Smooth muscle cell of the brain vasculature (primary cell): ENCODE data around the gene CSNK1E.
A peak's percentile ranks its signal among the peaks of the same experiment; 100 is the strongest.
"Not testable (repeated sequence)": the region's sequence is repeated elsewhere in the genome, so short reads cannot be mapped to it uniquely, and the experiment has no call there.

Experiments used
- DNase-seq: peaks from one replicate; pipeline ENCODE4 v3.0.0-alpha.2; 2012; ENCODE audit warnings: low read depth, low spot score

CSNK1E gene

DNA sequence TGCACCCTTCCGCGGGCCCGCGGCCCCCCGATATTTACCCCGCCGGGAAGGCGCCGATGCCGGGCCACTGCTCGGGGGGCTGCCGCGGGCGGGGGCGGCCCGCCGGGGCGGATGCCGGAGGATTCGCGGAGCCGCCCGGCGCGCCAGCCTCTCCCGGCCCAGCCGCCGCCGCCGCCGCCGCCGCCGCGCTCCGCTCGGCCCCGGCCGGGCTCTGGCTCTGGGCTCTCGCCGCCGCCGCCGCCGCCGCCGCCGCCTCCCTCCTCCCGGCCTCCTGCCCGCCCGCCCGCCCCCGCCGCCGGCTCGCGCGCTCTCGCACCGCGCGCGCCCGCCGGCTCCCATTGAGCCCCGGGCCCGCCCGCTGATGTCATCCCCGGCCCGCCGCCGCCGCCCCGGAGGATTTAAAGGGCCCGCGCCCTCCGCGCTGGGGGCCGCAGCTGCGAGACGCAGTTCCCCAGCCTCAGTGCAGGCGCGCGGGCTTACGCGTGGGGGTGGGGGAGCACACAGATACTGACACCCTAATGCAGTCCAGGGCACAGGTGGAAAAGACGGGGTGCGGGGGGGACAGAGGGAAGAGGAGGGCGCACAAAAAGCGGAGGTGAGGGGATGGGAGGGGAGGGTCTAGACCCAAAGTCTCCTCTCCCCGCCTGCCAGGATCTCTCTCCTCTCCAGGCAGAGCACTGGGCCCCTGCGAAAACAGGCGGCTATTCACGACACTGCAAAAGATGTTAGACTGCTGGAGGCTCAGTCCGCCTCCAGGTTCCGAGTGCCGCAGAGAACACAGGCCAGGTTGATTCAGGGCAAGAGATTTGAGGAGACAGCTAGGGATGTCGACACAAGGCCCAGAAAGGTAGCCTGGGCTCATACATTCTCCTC is at the start of gene CSNK1E:
CSNK1E (minus strand) TSS at position 312 of the 873 bp plus-strand sequence. CDS start 3,276 bp downstream, outside the sequence.
- no peak for DNase-seq

DNA sequence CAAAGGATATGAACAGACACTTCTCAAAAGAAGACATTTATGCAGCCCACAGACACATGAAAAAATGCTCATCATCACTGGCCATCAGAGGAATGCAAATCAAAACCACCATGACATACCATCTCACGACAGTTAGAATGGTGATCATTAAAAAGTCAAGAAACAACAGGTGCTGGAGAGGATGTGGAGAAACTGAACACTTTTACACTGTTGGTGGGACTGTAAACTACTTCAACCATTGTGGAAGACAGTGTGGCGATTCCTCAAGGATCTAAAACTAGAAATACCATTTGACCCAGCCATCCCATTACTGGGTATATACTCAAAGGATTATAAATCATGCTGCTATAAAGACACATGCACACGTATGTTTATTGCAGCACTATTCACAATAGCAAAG is 48.6 kb upstream of the CSNK1E start:
- not testable (repeated sequence) for DNase-seq

DNA sequence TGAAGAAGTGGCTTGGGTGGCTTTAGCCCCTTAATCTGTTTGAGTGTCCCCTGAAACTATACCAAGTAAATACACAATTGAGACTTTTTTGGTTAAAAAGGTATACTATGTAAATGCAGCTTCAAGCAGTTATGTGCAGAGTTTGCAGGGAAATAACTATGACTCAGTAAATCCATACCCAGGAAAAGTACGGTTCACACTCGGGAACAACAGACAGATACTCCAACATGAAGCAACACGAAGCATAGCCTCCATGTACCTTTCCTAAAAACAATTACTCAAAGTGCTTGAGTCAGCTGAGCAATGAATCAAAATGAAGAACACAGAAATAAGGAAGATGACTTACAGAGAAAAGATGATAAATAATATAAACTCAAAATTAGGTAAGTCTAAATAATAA is 47.9 kb upstream of the CSNK1E start:
- DNase-seq: not testable (repeated sequence)

DNA sequence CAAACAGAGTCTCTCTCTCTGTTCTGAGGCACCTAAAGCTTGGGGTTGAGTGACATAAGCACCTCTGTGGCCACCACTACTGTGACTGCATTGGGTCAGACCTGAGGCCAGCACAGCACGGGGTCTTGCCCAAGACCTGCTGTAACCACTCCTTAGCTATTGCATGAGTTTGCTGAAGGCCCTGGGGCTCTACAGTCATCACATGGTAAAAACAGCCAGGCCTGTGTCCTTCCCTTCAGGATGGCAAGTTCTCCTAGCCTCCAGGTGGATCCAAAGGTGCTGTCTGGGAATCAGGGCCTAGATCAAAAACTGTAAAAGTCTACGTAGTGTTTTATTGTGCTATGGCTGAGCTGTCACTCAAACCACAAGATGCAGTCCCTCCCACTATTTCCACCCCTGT is 43.3 kb upstream of the CSNK1E start:
- not testable (repeated sequence) for DNase-seq

DNA sequence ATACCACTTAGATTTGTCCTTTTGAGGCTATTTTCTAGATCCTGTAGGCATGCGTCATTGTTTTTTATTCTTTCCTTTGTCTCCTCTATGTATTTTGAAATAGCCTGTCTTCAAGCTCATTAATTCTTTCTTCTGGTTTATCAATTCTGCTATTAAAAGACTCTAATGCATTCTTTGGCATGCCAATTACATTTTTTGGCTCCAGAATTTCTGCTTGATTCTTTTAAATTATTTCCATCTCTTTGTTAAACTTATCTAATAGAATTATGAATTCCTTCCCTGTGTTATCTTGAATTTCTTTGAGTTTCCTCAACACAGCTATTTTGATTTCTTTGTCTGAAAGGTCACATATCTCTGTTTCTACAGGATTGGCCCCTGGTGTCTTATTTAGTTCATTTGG is 42.6 kb upstream of the CSNK1E start:
- not testable (repeated sequence) for DNase-seq

DNA sequence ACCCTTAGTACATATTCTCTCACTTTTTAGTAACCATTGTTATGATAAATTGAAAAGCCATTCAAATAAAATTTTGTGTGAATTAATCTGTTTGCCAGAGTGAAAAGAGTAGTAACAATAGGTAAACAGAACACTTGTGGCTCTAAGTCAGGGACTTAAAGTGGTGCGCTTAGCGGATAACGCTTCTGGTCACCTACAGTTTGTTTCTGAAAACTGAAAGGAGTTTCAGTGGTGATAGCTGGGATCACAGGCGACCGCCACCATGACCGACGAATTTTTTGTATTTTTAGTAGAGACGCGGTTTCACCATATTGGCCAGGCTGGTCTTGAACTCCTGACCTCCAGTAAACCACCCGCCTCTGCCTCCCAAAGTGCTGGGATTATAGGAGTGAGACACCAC is 40.7 kb upstream of the CSNK1E start:
- DNase-seq: not testable (repeated sequence)

DNA sequence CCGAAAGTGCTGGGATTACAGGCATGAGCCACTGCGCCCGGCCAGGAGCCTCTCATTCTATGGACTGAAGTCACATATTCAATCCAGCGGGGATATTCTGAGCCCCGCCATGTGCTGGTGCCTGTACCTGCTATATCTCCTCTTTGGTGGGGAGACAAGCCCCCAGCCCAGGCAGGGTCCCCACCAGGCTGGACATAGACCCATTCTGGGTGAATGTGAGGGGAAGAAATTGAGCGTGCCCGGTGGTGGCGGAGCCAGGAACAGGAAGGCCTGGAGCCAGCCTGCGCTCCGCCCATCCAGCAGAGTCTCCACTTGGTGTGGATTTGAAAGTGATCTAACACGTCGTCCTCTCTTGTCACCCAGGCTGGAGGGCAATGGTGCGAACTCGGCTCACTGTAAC is 38.0 kb upstream of the CSNK1E start:
- DNase-seq: no peak

DNA sequence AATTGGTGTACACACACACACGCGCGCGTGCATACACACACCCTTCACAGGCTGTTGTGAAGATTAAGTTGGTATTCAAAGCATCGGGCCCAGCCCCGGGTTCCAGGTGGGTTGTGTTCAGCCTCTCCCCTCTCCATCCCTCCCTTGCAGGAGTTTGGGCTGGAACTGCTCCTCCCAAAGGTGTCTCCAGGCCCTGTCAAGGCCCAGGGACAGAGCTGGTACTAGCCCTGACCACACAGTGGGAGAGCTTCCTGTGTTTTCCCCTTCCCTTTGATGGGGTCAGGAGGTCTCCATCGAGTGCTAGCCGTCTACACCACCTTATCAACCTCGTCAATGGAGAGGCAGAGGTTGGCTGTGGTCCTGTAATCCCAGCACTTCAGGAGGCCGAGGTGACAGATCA is 36.5 kb upstream of the CSNK1E start:
- no peak for DNase-seq

DNA sequence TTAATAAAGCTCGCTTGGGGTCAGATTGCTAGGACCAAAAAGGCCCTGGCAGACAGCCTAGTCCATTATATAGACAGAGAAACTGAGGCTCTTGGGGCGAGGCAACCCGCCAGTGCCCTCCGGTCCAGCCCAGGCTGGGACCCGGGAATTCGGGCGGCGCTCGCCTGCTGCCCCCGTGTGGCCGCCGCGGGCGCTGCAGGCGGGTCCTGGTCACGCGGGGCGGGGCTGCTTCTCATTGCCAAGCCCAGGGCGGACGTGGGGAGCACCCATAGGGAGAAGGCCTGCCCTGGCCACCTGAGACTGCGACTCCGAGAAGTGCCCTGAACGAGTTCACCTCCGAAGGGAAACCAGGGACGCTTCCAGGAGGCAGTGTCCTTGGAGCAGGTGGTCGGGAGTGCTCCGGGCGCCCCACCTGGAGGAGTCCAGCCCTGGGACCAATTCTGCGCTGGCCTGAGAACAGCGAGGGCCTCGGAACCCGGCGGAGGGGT is 36.0 kb upstream of the CSNK1E start:
- DNase-seq: peak; percentile 24

DNA sequence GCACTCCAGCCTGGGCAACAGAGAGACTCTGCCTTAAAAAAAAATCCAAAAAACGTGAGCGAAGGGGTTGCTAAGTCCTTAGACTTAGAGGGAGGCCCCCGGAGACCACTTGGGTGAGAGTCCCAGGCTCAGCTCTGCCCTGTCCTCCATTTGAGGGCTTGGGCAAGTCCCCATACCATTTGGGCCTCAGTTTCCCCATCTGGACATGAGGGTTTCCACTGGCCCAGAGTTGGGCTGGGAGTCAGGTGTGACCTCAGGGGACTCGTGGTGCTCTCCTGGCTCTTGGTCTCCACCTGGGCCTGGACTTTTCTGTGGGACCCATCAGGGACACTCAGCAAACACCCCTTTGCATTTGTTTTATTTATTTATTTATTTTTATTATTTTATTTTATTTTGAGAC is 35.2 kb upstream of the CSNK1E start:
- no peak for DNase-seq

DNA sequence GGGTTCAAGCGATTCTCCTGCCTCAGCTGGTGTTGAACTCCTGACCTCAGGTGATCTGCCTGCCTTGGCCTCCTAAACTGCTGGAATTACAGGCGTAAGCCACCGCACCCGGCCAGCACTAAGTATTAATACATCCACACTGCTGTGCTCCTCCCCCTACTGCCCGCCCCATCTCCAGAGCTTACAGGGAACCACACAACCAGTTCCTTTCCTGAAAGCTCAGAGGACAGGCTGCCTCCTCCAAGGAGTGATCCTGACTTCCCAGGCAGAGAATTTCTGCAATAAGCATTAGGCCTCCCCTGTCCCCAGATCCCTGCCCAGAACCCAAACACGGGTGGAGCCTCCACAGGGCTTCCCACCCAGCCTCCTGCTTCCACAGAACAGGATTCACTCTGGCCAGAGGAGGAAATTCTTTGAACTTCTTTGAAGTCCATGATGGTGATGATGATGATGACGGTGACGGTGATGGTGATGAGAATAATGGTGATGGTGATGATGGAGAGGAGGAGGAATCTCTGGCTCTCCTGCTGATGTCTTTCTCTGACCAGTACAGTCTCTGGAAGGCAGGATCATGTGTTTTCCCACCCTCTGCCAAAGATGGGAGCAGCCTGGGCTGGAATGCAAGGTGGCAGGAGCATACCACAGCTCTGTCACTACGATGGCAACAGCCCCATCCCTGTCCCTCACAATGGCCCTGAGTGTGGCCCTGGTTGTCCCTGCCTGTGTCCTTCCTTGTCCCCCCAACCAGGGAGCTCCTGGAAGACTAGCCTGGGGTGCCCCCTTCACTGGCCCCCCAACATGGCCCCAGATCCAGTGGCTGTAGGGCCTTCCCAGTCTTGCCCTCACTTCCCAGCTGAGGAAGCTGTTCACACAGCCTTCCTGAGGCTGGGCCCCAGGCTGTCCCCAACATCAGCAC is 33.5 kb upstream of the CSNK1E start:
- DNase-seq: no peak

DNA sequence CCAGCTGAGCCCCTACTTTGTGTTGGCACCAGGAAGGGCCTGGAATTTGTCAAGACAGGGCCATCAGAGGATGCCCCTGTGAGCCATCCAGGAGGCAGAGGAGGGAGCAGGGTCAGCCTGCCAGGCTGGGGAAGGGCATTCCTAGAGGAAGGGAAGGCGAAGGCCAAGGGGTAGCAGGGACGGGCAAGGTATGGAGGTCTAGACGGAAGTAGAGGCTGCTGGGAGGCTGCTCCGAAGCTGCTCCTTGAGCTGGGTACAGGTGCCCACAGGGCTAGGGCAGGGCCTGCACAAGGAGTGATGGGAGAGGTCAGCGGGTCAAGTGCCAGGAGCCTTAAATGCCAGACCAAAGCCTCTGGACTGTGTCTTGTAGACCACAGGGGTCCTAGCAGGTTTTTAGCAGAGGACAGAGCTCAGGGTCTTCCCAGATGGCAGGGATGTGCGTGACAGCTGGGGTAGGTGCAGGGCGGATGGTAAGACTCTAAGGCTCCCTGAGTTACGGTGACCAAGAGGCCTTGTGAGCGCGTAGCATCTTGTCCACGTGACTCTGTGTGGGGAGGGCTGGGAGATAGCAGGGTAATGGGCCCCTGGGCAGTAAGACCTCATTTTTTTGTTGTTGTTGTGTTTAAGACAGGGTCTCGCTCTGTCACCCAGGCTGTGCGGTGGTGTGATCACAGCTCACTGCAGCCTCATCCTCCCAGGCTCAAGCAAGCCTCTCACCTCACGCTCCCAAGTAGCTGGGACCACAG is 31.7 kb upstream of the CSNK1E start:
- DNase-seq: no peak

DNA sequence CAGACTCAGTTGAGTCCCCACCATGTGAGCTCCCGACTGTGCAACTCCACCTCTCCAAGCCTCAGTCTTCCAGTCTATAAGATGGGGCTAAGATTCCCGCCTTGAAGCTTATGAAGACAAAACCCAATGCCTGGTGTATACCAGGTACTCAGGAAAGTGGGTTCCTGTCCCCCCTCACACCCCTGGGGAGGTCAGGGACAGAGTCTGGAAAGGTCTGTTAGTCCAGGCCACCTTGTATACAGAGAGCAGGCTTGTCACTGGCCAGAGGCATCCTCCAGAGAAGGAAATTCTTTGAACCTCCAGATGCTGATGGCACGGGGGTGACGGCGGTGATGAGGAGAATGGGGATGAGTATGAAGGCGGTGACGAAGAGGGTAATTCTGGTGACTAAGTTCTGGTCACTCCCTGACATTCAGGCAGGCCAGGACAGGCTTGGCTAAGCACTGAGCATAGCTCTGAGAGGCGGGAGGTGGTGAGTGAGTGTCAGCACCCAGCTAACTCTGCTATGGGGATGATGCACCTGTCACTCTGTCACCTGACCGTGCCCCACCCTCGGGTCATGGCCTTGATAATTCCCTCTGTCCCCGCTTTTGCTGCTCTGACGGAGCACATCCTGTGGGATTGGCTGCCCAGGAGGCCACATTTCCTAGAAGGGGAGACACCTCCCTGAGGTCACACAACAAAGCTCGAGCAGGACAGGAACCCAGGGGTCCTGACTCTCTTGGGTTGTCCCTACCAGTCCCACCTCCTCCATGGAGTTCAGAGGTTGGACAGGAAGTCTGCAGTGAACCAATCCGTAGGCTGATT is 30.9 kb upstream of the CSNK1E start:
- no peak for DNase-seq

DNA sequence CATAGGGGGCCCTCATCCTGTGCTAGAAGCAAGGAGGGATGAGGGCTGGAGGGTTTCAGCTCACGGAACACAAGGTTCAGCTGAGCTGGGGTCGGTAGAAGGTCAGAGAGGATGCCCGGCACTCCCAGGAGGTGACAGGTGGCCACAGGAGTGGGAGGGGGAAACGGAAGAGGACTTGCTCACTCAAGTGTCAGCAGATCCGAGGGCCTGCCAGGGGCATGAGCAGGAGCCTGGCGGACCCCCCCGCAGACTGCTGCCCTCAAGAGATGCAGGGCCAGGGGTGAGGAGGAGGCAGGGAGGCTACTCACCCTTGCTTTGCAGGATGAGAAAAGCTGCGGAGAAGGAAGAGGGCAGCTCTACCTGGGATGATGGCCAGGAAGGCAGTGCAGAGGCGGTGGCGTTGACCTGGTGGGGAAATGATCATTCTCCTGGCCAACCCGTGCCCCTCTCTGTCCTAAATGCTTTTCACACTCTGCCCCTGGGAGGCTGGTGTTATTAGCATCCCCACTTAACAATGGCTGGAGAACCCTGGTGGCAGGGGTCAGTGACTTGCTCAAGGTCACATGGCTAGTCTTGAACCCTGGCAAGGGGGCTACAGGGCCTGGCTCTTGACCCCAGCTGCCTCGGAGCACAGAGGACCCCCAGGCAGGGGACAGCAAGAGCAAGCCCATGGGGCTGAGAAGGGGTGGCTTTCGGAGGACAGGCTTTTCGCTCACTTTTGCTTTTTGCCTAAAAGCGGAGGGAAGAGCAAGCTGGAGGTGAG is 30.1 kb upstream of the CSNK1E start:
- DNase-seq: no peak

DNA sequence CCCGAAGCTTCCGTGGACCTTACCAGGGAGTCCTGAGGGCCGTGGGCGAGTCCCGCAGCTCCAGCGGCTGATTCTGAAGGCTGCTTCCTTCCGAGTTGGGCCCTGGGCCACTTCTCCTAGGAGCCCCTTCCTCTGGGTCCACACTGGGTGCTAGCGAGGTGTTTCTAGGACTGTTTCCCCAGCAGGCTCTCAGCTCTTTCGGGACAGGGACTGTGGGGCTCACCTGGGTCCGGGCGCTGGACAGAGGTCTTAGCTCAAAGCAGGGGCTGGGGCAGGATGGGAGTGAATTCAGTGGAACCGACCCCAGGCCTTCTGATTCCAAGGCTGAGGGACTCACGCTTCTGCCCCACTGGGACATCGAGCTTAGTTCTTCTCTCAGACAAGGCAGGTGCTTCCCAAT is 29.3 kb upstream of the CSNK1E start:
- no peak for DNase-seq

DNA sequence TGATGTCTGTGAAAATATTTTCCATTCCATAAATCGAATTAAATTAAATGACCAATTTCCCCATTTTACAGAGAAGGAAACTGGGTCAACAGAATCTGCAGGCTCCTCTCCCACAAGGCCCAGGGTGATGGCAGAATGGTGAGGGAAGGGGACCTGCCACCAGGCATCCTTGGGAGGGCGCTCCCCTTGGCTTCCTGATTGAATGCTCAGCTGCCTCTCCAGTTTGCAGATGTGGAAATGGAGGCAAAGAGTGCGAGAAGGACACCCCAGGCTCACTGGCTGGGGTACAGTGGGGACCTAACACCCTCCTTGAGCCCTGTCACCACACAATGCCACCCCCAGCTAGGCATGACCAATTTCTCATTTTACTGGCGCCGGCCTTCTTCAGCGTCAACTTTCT is 28.5 kb upstream of the CSNK1E start:
- no peak for DNase-seq

DNA sequence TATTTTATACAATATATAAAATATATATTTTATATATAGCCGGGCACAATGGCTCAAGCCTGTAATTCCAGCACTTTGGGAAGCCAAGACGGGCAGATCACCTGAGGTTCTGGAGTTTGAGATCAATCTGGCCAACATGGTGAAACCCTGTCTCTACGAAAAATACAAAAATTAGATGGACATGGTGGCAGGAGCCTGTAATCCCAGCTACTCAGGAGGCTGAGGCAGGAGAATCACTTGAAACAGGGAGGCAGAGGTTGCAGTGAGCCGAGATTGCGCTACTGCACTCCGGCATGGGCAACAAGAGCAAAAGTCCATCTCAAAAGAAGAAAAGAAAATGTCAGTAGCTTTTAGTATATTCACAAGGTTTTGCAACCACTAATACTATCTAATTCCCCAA is 22.7 kb upstream of the CSNK1E start:
- DNase-seq: not testable (repeated sequence)

DNA sequence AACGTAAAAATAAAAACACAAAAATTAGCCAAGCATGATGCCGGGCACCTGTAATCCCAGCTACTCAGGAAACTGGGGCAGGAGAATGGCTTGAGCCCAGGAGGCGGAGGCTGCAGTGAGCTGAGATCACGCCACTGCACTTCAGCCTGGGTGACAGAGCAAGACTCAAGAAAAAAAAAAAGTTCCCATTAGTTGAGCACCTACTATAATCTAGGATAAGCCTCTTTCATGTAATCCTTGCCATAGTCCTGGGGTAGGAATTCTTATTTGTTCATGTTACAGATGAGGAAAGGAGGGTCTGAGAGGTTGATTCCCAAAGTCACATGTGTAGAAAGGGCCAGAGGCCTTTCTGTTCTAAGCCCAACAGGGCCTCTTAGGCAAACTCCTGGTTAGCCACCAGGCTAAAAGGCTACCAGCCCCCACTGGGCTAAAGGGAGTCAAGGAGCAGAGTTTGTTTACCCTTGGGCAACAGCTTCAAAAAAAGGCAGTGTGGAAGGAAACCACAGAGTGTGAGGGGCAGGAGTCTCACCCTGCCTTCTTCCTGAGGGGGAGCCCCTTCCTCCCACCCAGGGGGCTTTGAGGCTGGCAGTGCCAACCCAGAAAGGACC is 21.6 kb upstream of the CSNK1E start:
- no peak for DNase-seq

DNA sequence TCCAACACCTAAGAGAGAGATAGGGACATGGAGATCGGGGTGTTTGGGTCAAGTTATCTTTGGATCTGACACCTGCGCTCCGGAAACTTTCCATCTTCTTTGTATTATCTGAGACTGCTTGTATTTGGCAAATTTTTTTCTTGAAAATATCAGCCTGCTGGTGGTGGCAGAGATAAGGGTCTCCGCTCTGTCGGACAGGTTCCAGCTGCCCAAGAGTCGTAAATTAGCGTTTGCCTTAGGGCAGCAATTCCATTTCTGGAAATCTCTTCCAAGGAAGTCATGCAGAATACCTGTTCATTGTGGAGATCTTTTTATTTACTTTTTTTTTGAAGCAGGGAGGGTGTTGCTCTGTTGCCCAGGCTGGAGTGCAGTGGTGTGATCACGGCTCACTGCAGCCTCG is 19.5 kb upstream of the CSNK1E start:
- no peak for DNase-seq

DNA sequence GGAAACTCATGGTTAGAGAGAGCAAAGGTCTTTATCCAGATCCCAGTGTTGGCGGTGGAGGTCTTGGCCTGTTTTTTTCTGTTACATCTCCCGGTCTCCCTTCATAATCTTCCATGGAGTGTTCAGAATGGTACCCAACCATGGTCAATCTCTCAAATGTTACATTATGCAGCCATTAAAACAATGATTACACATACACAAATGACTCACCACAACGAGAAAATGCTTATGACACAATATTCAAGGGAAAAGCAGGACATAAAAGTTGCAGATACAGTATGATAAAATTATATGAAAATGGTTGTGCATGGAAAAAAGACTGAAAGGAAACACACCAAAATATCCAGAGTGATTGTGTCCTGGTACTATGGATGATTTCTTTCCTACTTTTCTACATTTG is 17.8 kb upstream of the CSNK1E start:
- no peak for DNase-seq
